GM21619 (cell line): Measurements from ENCODE around the gene TBCK.

ENCODE experiments used
- ATAC-seq: cut with Tn5 transposase; IDR thresholded peaks from one replicate; pipeline ENCODE4 v1.9.1; 2021; ENCODE audit not compliant: unreplicated experiment

The TBCK gene

GRCh38 chr4:106289737-106290136, 26.3 kb downstream of the TBCK start:
- no peak for ATAC-seq

GRCh38 chr4:106287353-106287969, 28.5 kb downstream of the TBCK start:
- no peak for ATAC-seq

GRCh38 chr4:106286611-106287010, 29.4 kb downstream of the TBCK start:
- ATAC-seq: no peak

- ATAC-seq: no peak
These were observed 31.8 kb downstream of the TBCK start for GRCh38 chr4:106284227-106284626.

GRCh38 chr4:106277140-106277675, 38.8 kb downstream of the TBCK start:
- no peak for ATAC-seq

- no peak for ATAC-seq
These were observed 42.2 kb downstream of the TBCK start for GRCh38 chr4:106273831-106274230.

GRCh38 chr4:106270736-106271135, 45.3 kb downstream of the TBCK start:
- ATAC-seq: no peak

- no peak for ATAC-seq
These were observed 46.3 kb downstream of the TBCK start for GRCh38 chr4:106269711-106270110.

GRCh38 chr4:106268786-106269185, 47.2 kb downstream of the TBCK start:
- ATAC-seq: no peak

GRCh38 chr4:106266201-106266600, 49.8 kb downstream of the TBCK start:
- peak; percentile 70 for ATAC-seq

GRCh38 chr4:106264331-106264728, 51.7 kb downstream of the TBCK start:
- ATAC-seq: no peak

- ATAC-seq: no peak
These were observed 52.2 kb downstream of the TBCK start for GRCh38 chr4:106263594-106264330.

- ATAC-seq: no peak
These were observed 54.0 kb downstream of the TBCK start for GRCh38 chr4:106261980-106262379.

- ATAC-seq: no peak
These were observed 57.6 kb downstream of the TBCK start for GRCh38 chr4:106258145-106259045.

- no peak for ATAC-seq
These were observed 59.8 kb downstream of the TBCK start for GRCh38 chr4:106256190-106256589.

GRCh38 chr4:106255195-106255594, 60.8 kb downstream of the TBCK start:
- ATAC-seq: no peak

- no peak for ATAC-seq
These were observed 62.5 kb downstream of the TBCK start for GRCh38 chr4:106253364-106254129.

GRCh38 chr4:106247600-106247999, 68.4 kb downstream of the TBCK start:
- no peak for ATAC-seq

GRCh38 chr4:106246441-106246840, 69.6 kb downstream of the TBCK start:
- ATAC-seq: no peak

GRCh38 chr4:106245176-106245575, 70.8 kb downstream of the TBCK start:
- ATAC-seq: no peak

- no peak for ATAC-seq
These were observed 75.3 kb downstream of the TBCK start for GRCh38 chr4:106240699-106241098.
